ENCODE results near the gene CLIC5. TPM values are rescaled to one million over a fixed set of nuclear protein-coding genes. Genes with fewer than 3 reads are reported as not detected.
A peak's percentile ranks its signal among the peaks of the same experiment; 100 is the strongest.

CLIC5 gene
- total RNA-seq, 1 experiment from 2014 or later, result not detected

- DNase-seq (ENCODE audit: low spot score), result no peak
Measured at GRCh38 chr6:45964300-45964699, 51.4 kb downstream of the CLIC5 start.

GRCh38 chr6:45963896-45964295 is 51.8 kb downstream of the CLIC5 start:
- no peak for DNase-seq (ENCODE audit: low spot score)

GRCh38 chr6:45961125-45961524 is 54.5 kb downstream of the CLIC5 start:
- no peak for DNase-seq (ENCODE audit: low spot score)

GRCh38 chr6:45959534-45960145 is 56.0 kb downstream of the CLIC5 start:
- DNase-seq (ENCODE audit: low spot score), result no peak

- DNase-seq (ENCODE audit: low spot score), result no peak
Measured at GRCh38 chr6:45956663-45957062, 59.0 kb downstream of the CLIC5 start.

GRCh38 chr6:45956176-45956575 is 59.5 kb downstream of the CLIC5 start:
- no peak for DNase-seq (ENCODE audit: low spot score)

GRCh38 chr6:45955597-45955996 is 60.1 kb downstream of the CLIC5 start:
- no peak for DNase-seq (ENCODE audit: low spot score)

- DNase-seq (ENCODE audit: low spot score), result no peak
Measured at GRCh38 chr6:45952546-45952945, 63.1 kb downstream of the CLIC5 start.

- no peak for DNase-seq (ENCODE audit: low spot score)
Measured at GRCh38 chr6:45952168-45952529, 63.5 kb downstream of the CLIC5 start.

- DNase-seq (ENCODE audit: low spot score), result no peak
Measured at GRCh38 chr6:45951321-45952167, 64.1 kb downstream of the CLIC5 start.

GRCh38 chr6:45949256-45949655 is 66.4 kb downstream of the CLIC5 start:
- DNase-seq (ENCODE audit: low spot score), result no peak

GRCh38 chr6:45947807-45948206 is 67.9 kb downstream of the CLIC5 start:
- DNase-seq (ENCODE audit: low spot score), result no peak

GRCh38 chr6:45946887-45947286 is 68.8 kb downstream of the CLIC5 start:
- no peak for DNase-seq (ENCODE audit: low spot score)

- DNase-seq (ENCODE audit: low spot score), result no peak
Measured at GRCh38 chr6:45946352-45946751, 69.3 kb downstream of the CLIC5 start.

- DNase-seq (ENCODE audit: low spot score), result no peak
Measured at GRCh38 chr6:45942953-45943352, 72.7 kb downstream of the CLIC5 start.

- no peak for DNase-seq (ENCODE audit: low spot score)
Measured at GRCh38 chr6:45933855-45934254, 81.8 kb downstream of the CLIC5 start.

- no peak for DNase-seq (ENCODE audit: low spot score)
Measured at GRCh38 chr6:45931232-45931631, 84.4 kb downstream of the CLIC5 start.

GRCh38 chr6:45930420-45931040 is 85.1 kb downstream of the CLIC5 start:
- peak; percentile 52 for DNase-seq (ENCODE audit: low spot score)

- no peak for DNase-seq (ENCODE audit: low spot score)
Measured at GRCh38 chr6:45929421-45930361, 86.0 kb downstream of the CLIC5 start.

- DNase-seq (ENCODE audit: low spot score), result no peak
Measured at GRCh38 chr6:45928721-45929305, 86.8 kb downstream of the CLIC5 start.
